ENCODE measurements around the gene BRD7.

Gene BRD7

GRCh38 chr16:50303041-50303604 is 65.7 kb downstream of the BRD7 start:
- DNase-seq = no peak

GRCh38 chr16:50302472-50303005 is 66.2 kb downstream of the BRD7 start:
- no peak for DNase-seq

DNA sequence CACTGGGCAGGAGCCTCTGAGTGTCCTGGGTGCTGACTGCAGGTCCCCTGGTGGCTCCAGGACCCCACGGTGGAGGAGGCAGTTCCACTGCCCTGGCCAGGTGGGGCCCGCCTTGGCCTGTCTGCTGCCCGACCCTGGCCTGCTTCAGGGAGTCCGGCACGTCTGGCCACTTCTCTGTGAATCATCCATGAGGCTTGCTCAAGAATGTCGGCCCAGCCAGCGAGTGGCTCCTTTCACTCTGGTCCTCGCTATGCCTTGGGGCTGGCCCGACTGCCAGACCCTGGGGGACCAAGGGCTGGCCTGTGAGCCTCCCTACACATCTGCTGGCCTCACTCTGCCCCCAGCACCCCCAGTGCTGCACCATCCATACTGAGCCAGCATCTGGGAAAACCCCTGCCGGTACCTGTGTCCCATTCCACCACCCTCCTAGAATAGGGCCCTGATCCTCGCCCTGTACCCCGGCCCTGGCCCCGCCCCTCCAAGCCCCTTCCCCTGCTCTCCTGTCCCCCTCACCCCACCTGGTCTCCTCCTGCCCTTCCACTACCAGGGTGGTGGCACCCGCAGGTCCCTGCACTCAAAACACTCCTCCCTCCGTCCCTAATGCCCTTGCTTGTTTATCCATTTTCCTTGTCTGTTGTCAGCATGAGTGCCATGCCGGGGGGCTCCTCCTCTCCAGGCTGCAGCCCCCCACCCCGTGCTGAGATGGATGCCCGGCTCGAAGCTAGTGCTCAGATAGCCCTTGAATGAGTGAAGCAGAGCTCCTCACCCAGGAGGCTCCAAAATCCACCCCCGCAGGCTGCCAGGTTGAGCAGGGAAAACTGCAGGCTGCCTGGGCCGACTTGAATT is 66.9 kb downstream of the BRD7 start:
- DNase-seq = no peak

- no peak for DNase-seq
Measured at GRCh38 chr16:50300942-50301625, 67.7 kb downstream of the BRD7 start.

DNA sequence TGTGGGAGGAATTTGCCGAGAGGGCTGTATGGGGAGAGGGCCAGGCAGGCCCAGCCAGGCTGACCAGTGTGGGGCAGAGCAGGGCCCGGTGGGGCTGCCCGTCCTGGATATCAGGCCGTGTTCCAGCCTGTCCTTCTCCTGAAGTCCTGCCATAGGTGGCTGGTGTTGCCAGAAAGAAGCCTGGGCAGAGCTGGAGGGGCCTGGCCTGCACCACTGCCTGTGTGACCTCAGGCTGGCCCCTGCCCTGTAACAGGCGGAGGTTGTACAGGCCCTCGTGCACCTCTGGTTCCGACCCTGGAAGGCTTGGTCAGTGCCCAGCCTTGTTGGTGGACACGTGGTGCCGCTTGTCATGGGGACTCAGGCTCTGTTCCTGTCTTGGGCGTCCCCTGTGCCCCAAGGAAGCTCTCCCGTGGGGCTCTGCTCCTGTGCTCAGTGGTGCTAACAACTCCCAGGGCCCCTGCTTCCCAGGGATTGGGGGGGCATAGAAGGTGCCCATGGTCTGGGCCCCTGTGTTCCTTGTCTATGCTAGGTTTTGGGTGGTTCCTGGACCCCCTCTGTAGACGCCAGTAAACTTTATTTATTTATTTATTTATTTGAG is 69.2 kb downstream of the BRD7 start:
- no peak for DNase-seq

- no peak for DNase-seq
Measured at GRCh38 chr16:50298591-50299507, 69.9 kb downstream of the BRD7 start.

- no peak for DNase-seq
Measured at GRCh38 chr16:50298075-50298460, 70.7 kb downstream of the BRD7 start.

GRCh38 chr16:50297301-50298074 is 71.3 kb downstream of the BRD7 start:
- DNase-seq = no peak

GRCh38 chr16:50296807-50297206 is 72.0 kb downstream of the BRD7 start:
- DNase-seq = no peak

DNA sequence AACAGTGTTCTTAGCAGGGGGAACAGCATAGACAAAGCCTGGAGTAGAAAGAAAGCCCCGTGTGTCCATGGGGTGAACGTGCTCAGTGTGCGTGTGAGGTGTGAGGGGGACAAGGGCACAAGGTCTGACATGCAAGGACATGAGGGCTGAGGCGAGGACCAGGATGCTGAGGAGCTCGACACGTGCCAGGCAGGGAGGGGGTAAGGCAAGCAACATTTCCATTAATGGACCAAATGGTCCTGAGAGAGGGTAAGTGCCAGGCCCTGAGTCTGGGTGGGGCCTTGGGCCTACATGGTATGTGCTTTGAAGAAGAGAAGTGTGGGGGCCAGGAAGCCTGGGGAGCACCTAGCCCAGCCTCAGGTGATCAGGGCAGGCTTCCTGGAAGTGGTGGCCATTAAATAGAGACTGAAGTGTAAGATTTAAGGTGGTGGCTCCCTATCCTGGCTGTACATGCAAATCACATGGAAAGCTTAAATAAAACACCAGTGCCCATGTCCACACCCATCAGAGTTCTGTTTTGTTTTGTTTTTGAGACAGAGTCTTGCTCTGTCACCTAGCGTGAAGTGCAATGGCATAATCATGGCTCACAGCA is 73.2 kb downstream of the BRD7 start:
- no peak for DNase-seq

GRCh38 chr16:50294955-50295354 is 73.8 kb downstream of the BRD7 start:
- no peak for DNase-seq

DNA sequence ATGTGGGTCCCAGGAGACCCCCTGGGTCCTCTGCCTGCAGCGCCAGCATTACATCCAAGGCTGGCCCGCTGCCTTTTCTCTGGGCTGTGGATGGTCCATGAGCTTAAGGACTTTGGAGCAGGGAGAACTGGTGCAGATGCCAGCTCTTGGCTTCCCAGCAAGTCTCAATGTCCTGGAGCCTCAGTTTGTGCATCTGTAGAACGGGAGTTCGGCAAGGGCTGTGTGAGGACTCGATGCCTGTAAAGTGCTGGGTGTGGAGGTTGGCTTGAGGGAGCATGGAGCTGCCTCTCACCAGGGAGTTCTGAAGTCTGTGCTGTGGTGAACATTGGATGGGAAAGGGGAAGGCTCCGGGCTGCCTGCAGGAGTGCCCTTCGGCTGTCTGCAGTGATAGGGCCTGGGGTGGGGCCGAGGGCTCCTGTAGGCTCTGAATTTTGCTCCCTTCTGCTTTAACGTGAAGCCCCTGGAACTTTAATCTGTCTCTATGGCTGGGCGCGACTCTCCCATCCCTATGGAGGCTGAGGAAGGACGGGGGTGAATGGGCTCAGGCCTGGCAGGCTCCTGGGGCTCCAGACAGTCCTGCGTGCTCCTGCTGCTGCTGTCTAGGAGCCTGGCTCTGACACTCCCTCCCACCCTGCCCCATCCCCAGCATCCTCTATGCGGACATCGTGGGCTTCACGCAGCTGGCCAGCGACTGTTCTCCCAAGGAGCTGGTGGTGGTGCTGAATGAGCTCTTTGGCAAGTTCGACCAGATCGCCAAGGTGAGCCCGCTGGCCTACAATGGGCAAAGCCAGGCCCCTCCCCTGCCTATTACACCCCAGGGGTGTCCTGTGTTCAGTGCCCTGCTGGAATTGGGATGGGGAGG is 74.6 kb downstream of the BRD7 start:
- no peak for DNase-seq

GRCh38 chr16:50293041-50293783 is 75.6 kb downstream of the BRD7 start:
- no peak for DNase-seq

DNA sequence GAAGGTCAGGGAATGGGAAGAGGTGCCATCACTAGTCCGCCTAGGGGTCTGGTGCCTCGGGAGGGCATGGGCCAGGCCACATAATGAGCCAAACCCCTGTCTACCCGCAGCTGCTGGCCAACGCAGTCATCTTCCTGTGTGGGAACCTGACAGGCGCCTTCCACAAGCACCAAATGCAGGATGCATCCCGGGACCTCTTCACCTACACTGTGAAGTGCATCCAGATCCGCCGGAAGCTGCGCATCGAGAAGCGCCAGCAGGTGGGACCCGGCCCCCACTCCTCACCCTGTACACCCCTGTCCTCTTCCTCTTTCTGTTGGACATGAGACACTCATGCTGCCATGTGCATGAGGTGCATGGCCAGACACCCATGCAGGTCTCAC is 76.2 kb downstream of the BRD7 start:
- DNase-seq = no peak

DNA sequence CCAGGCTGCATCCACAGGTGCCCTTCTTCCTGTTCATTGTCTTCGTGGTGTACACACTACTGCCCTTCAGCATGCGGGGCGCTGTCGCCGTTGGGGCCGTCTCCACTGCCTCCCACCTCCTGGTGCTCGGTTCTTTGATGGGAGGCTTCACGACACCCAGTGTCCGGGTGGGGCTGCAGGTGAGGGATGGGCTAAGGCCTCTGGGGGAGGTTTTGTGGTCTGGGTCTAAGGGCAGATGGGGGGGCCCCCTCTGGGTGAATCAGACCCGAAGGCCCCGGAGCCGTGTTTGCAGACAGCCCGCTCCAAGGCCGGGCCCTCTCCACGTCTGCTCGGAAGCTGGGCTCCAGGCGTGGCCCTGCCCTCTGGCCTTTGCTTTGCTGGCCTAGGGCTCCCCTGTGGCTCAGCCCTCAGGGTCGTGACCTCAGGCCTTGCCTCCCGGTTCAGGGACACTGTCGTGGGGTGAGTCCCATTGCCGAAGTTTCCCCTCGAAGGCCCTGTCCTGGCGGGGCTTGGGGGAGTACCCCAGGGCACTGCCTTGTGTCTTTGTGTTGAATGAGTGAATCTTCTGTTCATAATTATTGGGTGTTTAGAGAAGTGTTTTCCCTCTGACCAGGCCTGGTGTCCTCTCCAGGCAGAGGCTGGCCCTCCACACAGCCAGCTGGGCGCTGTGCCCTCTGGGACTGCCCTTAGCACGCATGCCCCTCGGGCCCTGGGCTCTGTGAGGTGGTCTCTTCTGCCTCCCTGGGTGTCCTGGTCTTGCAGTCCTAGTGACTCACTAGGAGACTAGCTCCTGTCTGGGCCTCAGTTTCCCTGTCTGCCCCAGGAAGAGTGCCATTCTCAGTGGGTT is 76.8 kb downstream of the BRD7 start:
- no peak for DNase-seq

DNA sequence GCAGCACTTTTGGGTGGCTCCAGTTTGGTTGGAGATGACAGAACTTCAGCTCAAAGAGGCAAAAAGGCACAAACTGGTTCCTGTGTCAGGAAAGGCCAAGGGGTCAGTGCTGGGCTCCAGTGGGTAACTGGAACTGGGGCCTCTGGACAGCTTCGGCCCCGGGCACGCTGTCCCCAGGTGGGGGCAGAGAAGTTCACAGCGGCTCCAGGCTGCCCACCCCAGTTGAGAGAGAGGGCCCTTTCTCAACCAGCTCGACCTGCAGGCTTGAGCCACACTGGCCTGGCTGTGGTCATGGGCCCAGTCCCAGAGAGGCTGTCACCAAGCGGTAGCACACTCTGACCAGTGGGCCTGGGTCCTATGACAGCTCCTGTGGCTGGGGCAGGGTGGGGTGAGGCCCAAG is 77.9 kb downstream of the BRD7 start:
- DNase-seq = no peak

- DNase-seq = no peak
Measured at GRCh38 chr16:50289950-50290764, 78.6 kb downstream of the BRD7 start.
